ENCODE measurements around the gene FBXL7. TPM values are rescaled to one million over a fixed set of nuclear protein-coding genes. Genes with fewer than 3 reads are reported as not detected.
A peak's percentile ranks its signal among the peaks of the same experiment; 100 is the strongest.

FBXL7 gene
- total and polyA plus RNA-seq, 2 donors = 15.3 to 30.3 TPM

DNA sequence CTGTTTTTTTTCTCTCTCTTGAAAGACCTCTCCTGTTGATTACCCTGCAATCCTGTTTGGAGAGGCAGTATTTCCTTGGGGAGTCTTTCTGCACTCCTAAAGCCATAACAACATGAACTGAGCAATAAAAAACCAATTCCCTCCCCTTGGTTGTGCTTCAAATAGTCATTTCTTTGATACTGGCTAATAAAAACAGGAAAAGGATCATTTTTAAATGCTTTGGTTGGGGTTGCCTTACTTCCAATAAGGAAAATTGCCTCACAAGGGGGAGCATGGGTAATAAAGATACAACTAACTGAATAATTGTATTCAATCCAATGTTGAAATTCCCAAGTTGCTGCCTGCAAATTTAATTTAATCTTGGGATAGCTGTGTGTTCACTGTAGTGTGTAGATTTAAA lies 13.9 kb downstream of the FBXL7 start:
- H3K4me3 ChIP-seq (ENCODE audit: low read depth, low read length) = no peak overlapping the region
- no peak for DNase-seq (ENCODE audit: extremely low spot score)
- H3K36me3 ChIP-seq (ENCODE audit: insufficient read depth) = no peaks in the 10 kb centered on the region
- H3K4me1 ChIP-seq (ENCODE audit: insufficient read depth) = no peaks in the 10 kb centered on the region
- H3K27ac ChIP-seq (ENCODE audit: low read depth) = no peak overlapping the region

DNA sequence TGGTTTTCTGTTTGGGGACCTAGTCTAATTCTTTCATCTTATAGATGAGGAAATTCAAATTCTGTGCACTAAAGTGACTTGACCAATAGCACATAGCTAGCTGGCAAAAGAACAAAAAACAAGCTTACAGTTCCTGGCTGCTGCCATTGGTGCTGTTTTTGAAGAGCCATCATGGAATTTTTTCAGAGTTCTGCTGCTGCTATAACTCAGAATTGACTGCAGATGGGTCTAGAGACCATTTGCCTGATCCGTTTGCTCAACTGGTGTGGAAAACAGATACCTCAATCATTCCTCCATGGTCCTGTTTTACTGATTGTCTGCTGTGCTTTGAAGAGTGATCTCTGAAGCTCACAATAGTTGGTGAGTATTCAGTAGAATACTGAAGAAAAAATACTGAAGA lies 15.2 kb downstream of the FBXL7 start:
- Histone ChIP-seq H3K4me1 (ENCODE audit: insufficient read depth) (no peaks in the 10 kb centered on the region), H3K36me3 (ENCODE audit: insufficient read depth) (no peaks in the 10 kb centered on the region), H3K27ac (ENCODE audit: low read depth) (no peak overlapping the region), H3K4me3 (ENCODE audit: low read depth, low read length) (no peak overlapping the region)
- no peak for DNase-seq (ENCODE audit: extremely low spot score)
- WGBS = 83% methylated on average over 1 of the region's 1 CpG

DNA sequence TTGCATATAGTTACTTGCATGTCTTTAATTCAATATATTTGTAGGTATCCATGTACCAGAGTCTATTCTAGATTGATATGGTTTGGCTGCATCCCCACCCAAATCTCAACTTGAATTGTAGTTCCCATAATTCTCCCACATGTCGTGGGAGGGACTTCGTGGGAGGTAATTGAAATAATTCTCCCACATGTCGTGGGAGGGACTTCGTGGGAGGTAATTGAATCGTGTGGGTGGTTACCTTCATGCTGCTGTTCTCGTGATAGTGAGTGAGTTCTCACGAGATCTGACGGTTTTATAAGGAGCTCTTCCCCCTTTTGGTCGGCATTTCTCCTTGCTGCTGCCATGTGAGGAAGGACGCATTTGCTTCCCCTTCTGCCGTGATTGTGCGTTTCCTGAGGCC lies 16.5 kb downstream of the FBXL7 start:
- DNase-seq (ENCODE audit: extremely low spot score) = no peak
- H3K4me3 ChIP-seq (ENCODE audit: low read depth, low read length) = no peak overlapping the region

DNA sequence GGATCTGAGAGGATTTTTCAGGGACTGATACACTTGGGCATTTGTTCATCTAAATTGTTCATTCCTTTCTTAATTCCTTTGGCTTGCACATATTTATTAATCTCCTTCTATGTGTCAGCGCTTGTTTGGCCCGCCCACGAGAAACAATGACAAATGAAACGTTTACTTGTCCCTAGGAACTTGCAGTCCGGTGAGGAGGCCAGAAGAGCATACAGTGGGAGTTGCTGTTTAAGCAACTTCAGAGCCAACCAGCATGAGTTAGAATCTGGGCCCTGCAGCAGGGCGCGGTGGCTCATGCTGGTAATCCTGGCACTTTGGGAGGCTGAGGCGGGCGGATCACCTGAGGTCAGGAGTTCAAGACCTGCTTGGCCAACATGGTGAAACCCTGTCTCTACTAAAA lies 18.8 kb downstream of the FBXL7 start:
- 89% methylated on average over 9 of the region's 9 CpGs for WGBS
- Histone ChIP-seq H3K4me3 (ENCODE audit: low read depth, low read length) (no peak overlapping the region), H3K27ac (ENCODE audit: low read depth) (no peak overlapping the region), H3K4me1 (ENCODE audit: insufficient read depth) (no peaks in the 10 kb centered on the region), H3K36me3 (ENCODE audit: insufficient read depth) (no peaks in the 10 kb centered on the region)
- DNase-seq (ENCODE audit: extremely low spot score) = no peak

More for the DNA sequence above, 16.5 kb downstream of the FBXL7 start:
- H3K4me1 ChIP-seq (ENCODE audit: insufficient read depth) = no peaks in the 10 kb centered on the region
- no peak overlapping the region for H3K27ac ChIP-seq (ENCODE audit: low read depth)
- 92% methylated on average over 12 of the region's 12 CpGs for WGBS
- H3K36me3 ChIP-seq (ENCODE audit: insufficient read depth) = no peaks in the 10 kb centered on the region

DNA sequence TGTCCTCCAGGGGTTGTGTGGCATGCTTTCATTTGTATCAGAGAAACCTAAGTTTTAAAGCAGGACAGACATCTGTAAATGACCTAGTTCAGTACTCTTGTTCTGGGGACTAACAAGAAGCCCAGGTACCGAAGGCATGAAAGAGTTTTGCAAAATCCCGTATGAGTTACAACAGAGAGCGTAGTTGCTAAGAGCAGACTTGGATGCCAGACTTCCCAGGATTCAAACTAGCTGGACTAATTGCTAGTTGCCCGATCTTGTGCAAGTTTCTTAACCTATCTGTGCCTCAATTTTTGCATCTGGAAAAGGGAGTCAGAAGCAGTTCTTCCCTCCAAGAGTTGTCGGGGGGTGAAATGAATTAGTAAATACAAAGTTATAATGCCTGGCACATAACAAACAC lies 20.9 kb downstream of the FBXL7 start:
- H3K27ac ChIP-seq (ENCODE audit: low read depth) = no peak overlapping the region
- WGBS = 84% methylated on average over 5 of the region's 5 CpGs
- H3K4me1 ChIP-seq (ENCODE audit: insufficient read depth) = no peaks in the 10 kb centered on the region
- DNase-seq (ENCODE audit: extremely low spot score) = no peak
- H3K4me3 ChIP-seq (ENCODE audit: low read depth, low read length) = peak overlapping the region; percentile 8
- no peaks in the 10 kb centered on the region for H3K36me3 ChIP-seq (ENCODE audit: insufficient read depth)

DNA sequence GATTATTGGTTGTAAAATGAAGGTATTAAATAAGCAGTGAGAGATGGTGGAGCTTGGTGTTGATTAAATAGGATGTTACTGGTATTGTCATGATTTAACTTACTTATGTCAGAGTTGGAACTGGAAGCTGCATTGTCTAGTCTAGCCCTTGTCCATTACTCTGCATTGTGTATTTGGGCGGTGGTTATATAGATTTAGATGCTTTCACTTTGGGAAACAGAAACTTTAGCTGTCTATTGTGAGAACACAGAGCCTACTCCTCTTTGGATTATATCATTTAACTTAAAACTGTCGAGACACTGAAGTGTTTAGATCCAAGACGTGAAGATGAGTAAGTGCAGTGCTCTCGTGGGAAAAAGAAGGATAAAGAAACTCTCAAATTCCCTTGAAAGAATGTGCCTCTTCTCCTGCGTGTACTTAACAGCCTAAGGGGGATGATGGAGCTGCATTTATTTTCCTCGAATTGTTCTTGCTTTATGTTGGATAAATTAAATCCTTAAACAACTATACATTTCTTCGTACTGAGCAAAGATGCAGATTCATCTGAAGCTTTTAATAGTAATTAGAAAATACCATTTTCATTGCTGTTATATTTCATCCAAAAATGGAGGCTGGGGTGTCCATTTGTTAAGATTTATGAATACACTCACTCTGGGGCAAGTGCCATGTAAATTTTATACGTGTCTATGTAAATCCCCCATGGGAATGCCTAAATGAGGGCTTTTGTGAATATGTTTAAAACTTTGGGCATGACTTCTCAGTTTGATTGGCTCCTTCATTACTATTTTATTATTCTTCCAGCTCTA lies 21.6 kb downstream of the FBXL7 start:
- no peak for DNase-seq (ENCODE audit: extremely low spot score)
- H3K36me3 ChIP-seq (ENCODE audit: insufficient read depth) = no peaks in the 10 kb centered on the region
- 37% methylated on average over 8 of the region's 8 CpGs for WGBS

DNA sequence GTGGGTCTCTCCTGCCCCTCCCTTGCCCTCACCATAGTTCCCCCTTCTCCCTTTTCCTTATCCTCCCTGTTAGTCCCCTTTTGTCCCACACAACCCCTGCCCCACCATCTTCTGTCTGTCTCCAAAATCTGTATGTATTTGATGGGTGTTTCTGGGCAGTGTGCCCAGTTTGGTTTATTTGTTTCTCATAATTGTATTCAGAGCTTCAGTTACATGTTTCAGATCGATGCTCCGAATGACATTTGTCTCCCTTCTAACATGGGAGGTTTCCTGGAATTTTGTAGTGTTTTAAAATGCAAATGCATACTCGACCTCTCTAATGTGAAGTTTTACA lies 22.2 kb downstream of the FBXL7 start:
- H3K4me3 ChIP-seq (ENCODE audit: low read depth, low read length) = no peak overlapping the region
- H3K27ac ChIP-seq (ENCODE audit: low read depth) = no peak overlapping the region
- no peak for DNase-seq (ENCODE audit: extremely low spot score)
- no peaks in the 10 kb centered on the region for H3K36me3 ChIP-seq (ENCODE audit: insufficient read depth)
- no peaks in the 10 kb centered on the region for H3K4me1 ChIP-seq (ENCODE audit: insufficient read depth)
- WGBS = 39% methylated on average over 3 of the region's 3 CpGs

More for the DNA sequence above, 21.6 kb downstream of the FBXL7 start:
- H3K4me3 ChIP-seq (ENCODE audit: low read depth, low read length) = no peak overlapping the region
- no peak overlapping the region for H3K27ac ChIP-seq (ENCODE audit: low read depth)
- no peaks in the 10 kb centered on the region for H3K4me1 ChIP-seq (ENCODE audit: insufficient read depth)

DNA sequence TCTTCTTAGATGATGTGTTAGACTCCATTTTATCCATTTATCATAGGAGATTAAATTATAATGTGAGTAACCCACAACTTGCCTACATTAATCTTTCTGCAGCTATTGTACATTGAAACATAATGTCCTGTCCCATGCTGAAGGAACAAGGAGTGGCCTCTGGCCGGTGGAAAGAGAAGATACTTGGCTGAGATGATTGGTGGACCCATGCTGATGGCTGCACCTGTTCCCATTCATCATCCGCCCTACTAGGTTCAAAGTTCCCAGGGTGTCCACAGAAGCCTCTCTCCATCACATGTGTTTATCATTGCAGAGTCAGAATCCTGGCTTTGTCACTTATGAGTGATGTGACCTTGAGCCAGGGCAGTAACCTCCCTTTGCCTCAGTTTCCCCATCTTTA lies 24.7 kb downstream of the FBXL7 start:
- H3K36me3 ChIP-seq (ENCODE audit: insufficient read depth) = no peaks in the 10 kb centered on the region
- WGBS = 91% methylated on average over 2 of the region's 2 CpGs
- H3K27ac ChIP-seq (ENCODE audit: low read depth) = no peak overlapping the region
- no peak for DNase-seq (ENCODE audit: extremely low spot score)
- no peak overlapping the region for H3K4me3 ChIP-seq (ENCODE audit: low read depth, low read length)
- H3K4me1 ChIP-seq (ENCODE audit: insufficient read depth) = no peaks in the 10 kb centered on the region

DNA sequence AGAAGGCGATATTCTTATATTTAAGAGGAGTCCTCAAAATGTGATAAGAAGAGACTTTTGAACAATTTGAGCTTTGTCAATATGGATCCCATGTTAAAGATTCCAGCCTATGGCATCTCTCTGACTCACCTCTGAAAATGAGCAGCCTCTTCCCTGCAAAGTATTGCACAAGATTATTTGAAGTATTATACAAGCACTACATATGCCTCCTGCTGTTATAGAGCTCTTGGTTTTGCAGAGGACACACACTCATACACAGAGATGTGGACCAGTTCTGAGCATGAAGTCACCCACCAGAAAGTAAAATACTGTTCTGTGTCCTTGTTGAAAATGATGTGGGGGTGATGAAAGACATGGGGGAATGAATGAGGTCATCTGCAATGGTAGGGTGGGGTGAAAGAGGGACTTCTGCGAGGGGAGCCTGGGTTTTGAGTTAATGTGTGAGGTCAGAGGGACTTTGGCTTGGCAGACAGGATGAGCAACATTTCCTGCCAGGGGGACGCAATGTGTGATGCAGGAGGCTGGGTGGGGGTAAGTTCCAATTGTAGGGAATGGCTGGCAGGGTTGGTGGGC lies 25.8 kb downstream of the FBXL7 start:
- Histone ChIP-seq H3K4me1 (ENCODE audit: insufficient read depth) (no peaks in the 10 kb centered on the region), H3K27ac (ENCODE audit: low read depth) (no peak overlapping the region), H3K4me3 (ENCODE audit: low read depth, low read length) (no peak overlapping the region), H3K36me3 (ENCODE audit: insufficient read depth) (no peaks in the 10 kb centered on the region)
- no peak for DNase-seq (ENCODE audit: extremely low spot score)
- 88% methylated on average over 3 of the region's 3 CpGs for WGBS

DNA sequence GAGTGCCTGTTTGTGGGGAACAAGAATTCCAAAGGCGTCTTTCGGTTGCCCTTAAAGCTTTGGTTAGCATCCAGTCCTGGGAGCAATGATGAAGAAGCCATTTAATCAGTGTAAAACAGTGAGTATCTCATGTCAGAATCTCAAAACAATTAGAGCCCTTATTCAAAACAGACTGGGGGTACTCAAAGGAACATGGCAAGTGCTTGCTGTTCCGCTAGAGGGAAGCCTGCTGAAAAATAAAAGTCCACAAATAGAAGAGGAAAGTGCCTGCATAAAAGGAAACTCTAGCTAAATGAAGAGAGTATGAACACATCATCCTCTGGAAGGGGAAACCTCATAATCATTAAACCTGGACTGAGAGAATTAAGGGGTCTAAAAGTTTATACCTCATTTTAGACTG lies 26.4 kb downstream of the FBXL7 start:
- Histone ChIP-seq H3K36me3 (ENCODE audit: insufficient read depth) (no peaks in the 10 kb centered on the region), H3K4me3 (ENCODE audit: low read depth, low read length) (no peak overlapping the region), H3K4me1 (ENCODE audit: insufficient read depth) (no peaks in the 10 kb centered on the region), H3K27ac (ENCODE audit: low read depth) (no peak overlapping the region)
- 93% methylated on average over 3 of the region's 3 CpGs for WGBS
- DNase-seq (ENCODE audit: extremely low spot score) = no peak

DNA sequence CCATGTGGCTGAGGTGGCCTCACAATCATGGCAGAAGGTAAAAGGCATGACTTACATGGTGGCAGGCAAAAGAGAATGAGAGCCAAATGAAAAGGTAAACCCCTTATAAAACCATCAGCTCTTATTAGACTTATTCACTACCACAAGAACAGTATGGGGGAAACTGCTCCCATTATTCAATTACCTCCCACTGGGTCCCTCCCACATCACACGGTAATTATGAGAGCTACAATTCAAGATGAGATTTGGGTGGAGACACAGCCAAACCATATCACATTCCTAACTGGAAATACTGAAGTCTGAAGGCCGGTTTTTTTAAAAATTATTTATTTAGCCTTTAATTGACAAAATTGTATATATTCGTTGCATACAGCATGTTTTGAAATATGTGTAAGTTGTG lies 28.5 kb downstream of the FBXL7 start:
- no peak for DNase-seq (ENCODE audit: extremely low spot score)
- 96% methylated on average over 3 of the region's 3 CpGs for WGBS
- Histone ChIP-seq H3K27ac (ENCODE audit: low read depth) (no peak overlapping the region), H3K4me3 (ENCODE audit: low read depth, low read length) (no peak overlapping the region), H3K36me3 (ENCODE audit: insufficient read depth) (no peaks in the 10 kb centered on the region), H3K4me1 (ENCODE audit: insufficient read depth) (no peaks in the 10 kb centered on the region)

DNA sequence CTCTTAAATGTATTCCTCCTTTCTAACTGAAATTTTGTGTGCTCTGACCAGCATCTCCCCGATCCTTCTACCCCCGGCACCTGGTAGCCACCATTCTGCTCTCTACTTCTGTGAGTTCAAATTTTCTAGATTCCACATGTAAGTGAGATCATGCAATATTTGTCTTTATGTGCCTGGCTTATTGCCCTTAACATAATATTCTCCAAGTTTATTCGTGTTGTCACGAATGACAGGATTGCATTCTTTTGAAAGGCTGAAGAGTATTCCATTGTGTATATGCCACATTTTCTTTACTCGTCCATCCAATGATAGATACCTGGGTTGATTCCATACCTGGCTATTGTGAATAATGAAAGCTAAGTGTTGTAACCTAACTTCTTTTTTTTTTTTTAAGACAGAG lies 29.0 kb downstream of the FBXL7 start:
- no peaks in the 10 kb centered on the region for H3K4me1 ChIP-seq (ENCODE audit: insufficient read depth)
- DNase-seq (ENCODE audit: extremely low spot score) = no peak
- 77% methylated on average over 5 of the region's 5 CpGs for WGBS

DNA sequence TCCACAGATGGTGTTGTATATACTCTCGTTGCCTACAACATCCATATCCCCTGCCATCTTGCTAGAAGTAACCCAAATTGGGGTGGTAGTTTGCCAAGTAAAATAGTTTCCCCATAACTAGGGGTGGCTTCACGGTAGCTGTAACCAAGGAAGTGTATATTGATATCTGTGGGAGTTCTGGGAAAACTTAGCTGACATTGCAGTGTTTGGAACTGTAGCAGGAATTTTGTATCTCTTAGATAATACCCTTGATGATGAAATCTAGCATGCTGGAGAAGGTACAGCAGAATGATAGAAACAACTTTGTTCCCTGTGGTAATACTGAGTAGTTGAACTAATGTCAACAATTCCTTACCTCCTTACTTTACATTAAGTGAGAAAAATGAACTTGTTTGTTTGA lies 29.8 kb downstream of the FBXL7 start:
- Histone ChIP-seq H3K36me3 (ENCODE audit: insufficient read depth) (no peaks in the 10 kb centered on the region), H3K27ac (ENCODE audit: low read depth) (no peak overlapping the region), H3K4me3 (ENCODE audit: low read depth, low read length) (no peak overlapping the region), H3K4me1 (ENCODE audit: insufficient read depth) (no peaks in the 10 kb centered on the region)
- no peak for DNase-seq (ENCODE audit: extremely low spot score)
- WGBS = 75% methylated on average over 2 of the region's 2 CpGs

More for the DNA sequence above, 29.0 kb downstream of the FBXL7 start:
- Histone ChIP-seq H3K4me3 (ENCODE audit: low read depth, low read length) (no peak overlapping the region), H3K36me3 (ENCODE audit: insufficient read depth) (no peaks in the 10 kb centered on the region), H3K27ac (ENCODE audit: low read depth) (no peak overlapping the region)

DNA sequence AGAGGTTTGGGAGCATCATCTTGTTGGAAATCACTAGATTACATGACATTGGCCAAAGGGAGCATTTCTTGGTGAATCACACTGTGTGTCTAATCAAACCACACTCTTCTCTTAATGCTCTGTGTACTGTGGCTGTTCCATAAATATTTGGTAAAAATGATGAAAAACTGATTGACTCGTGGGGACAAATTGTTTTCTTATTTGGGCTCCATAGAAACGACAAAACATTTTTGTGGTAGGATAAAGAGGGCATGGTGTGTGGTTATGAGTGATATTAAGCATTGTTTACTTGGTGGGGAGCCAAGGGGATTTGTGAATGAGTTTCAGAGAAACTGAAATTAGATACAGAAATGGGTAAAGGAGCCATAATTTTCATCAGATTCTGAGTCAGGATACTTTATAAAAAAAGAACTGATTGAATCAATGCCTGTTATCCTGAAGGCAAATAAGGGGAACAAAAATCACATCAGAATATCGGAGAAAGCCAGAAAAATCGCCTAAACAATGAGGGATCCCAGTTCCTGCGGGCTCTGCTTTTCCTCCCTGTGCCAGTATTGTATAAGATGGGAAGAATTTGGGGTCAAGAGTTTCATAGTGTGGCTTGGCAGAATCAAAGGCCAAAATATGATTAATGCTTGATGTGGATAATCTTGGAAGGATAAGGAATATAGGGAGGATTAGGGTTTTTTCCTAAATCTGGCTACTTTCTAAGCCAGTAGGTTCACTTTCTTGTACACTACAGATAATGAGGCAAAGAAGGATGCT lies 33.3 kb downstream of the FBXL7 start:
- Histone ChIP-seq H3K27ac (ENCODE audit: low read depth) (no peak overlapping the region), H3K4me3 (ENCODE audit: low read depth, low read length) (no peak overlapping the region), H3K36me3 (ENCODE audit: insufficient read depth) (no peaks in the 10 kb centered on the region), H3K4me1 (ENCODE audit: insufficient read depth) (no peaks in the 10 kb centered on the region)
- no peak for DNase-seq (ENCODE audit: extremely low spot score)
- WGBS = 49% methylated on average over 5 of the region's 5 CpGs
